ENCODE measurements around the gene MRFAP1L1.
"Not testable (repeated sequence)": the region's sequence is repeated elsewhere in the genome, so short reads cannot be mapped to it uniquely, and the experiment has no call there.

MRFAP1L1 gene

GRCh38 chr4:6686104-6686787, 23.4 kb downstream of the MRFAP1L1 start:
- DNase-seq, result no peak

GRCh38 chr4:6684656-6685055, 25.0 kb downstream of the MRFAP1L1 start:
- no peak for DNase-seq

DNA sequence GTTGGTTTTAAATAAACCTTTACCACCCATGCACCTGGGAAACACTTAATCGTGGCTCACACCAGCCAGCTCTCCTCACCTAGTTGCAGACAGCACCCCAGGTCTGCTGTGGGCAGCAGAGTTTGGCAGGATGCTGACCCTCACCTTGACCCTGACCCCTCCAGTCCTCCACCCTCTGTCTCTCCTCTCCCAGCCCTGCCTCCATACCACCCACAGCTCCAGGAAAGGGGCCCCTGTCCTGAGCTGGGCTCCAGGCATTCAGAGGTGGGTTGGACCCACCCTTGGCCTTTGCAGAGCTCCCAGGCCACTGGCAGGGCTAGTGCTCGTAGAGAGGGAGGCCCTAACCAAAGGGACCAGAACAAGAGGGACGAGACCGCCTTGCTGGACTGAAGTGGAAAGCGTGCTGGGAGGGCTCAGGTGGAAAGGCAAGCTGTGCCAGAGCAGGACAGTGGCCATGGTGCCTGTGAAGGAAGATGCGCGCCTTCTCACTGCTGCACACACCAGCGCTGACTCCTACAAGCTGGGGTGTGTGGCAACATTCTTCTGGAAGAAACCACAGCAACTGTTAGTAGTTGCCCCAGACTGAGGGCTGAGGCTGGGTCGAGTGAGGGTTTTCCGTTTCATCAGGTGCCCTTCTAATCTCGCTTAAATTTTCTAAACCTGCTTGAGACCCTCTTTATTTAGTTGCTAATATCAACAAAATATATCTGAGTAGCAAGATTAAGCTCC, 26.6 kb downstream of the MRFAP1L1 start:
- DNase-seq, result no peak

DNA sequence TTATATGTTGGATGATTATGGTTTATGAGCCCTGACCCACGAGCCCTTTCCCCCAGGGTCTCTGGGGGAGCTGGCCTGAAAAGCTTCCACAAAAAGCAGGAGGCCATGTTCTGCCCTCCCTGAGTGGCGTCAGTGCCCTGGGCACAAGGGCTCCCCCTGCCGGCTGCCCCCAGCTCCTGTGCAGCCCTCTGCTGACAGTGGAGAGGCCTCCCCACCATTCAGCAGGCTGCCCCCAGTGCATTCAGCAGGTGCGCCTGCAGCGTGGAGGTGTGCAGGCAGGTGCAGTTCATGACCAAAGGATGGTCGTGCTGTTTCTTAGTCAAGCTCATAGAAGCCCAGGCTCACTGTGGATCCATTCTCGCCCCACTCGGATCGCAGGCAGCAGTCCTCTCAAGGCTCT, 28.5 kb downstream of the MRFAP1L1 start:
- no peak for DNase-seq

DNA sequence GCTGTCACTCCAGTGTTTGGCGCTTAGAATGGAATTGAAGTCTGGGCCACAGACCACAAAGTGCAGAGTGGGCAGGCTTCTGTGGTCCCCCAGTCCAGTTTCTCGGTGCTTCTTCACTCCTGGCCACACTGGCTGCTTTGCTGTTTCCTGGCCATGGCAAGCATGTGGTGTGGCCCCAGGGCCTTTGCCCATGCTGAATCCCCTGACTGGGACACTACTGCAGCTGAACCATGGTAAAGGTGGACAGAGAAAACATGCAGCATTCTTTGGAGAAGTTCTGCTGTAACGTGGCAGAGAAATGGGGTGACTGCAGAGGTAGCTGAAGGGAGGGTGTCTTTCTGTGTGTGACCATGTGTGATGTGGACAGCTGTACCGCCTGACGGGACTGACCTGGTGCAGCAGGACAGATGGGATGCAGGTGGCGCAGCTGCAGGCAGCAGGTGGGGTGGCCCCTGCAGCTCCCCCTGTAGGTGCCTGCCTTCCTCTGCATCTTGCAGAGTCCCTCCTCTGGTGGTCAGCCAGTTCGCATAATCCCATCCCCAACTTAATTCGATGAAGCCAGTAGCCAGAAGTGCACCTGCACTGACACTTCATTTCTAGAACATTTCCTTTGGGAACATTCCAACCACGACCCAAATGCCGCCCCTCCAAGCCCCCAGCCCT, 29.2 kb downstream of the MRFAP1L1 start:
- no peak for DNase-seq

DNA sequence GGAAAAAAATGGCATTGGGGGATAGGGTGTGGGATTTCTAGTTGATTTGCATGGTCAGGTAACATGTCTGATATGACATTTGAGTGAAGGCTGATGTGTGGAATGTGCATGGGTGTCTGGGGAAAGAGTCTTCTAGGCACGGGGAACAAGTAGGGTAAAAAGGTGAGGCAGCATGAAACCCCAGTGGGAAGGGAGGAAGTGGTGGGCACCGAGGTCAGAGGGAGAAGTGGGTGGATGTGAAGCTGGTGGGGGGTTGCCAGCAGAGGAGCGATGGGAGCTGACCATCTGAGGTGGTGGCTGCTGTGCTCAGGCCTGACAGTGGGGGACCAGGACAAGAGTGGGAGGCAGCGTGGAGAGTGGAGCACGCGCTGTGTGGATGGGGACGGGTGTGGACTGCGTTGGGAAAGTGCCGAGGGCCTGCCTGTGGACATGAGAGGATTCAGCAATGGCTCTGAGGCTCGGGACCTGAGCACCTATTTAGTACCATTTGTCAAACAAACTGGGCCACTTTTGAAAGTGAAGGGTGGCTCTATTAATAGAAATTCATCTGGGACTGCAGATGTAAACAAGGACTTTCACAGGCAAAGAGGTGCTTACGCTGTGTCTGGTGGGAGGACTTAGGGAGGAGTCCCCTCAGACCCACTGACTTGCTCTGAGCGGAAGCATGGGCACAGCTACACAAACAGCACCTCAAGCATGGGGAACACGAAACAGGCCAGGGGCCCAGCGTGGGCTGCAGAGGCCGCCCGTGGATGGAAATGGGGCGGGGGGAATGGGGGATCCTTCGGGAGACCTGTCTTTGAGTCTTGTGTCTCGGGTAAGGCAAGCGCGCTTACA, 32.7 kb downstream of the MRFAP1L1 start:
- DNase-seq, result no peak

- DNase-seq, result peak; percentile 72
Observed at GRCh38 chr4:6674500-6675149, 35.0 kb downstream of the MRFAP1L1 start.

- peak; percentile 96 for DNase-seq
Observed at GRCh38 chr4:6673660-6674499, 35.8 kb downstream of the MRFAP1L1 start.

DNA sequence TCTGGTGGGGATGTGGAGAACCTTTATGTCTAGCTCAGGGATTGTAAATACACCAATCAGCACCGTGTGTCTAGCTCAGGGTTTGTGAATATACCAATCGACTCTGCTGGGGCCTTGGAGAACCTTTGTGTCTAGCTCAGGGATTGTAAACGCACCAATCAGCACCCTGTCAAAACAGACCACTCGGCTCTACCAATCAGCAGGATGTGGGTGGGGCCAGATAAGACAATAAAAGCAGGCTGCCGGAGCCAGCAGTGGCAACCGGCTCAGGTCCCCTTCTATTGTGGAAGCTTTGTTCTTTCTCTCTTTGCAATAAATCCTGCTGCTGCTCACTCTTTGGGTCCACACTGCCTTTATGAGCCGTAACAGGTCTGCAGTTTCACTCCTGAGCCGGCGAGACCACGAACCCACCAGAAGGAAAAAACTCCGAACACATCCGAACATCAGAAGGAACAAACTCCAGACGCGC, 36.4 kb downstream of the MRFAP1L1 start:
- peak; percentile 75 for DNase-seq

- not testable (repeated sequence) for DNase-seq
Observed at GRCh38 chr4:6672541-6673190, 37.0 kb downstream of the MRFAP1L1 start.

DNA sequence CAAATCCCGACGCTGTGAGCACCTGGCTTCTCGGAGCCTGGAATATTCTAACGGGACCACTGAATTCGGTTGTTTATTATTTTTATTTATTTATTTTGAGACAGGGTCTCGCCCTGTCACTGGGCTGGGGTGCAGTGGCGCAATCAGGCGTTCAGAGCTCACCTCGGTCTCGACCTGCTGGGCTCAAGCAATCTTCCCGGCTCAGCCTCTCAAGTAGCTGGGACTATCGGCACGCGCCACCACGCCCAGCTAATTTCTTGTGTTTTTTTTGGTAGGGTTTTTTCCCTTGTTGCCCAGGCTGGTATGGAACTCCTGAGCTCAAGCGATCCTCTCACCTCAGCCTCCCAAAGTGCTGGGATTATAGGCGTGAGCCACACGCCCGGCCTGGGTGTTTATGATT, 37.5 kb downstream of the MRFAP1L1 start:
- no peak for DNase-seq

DNA sequence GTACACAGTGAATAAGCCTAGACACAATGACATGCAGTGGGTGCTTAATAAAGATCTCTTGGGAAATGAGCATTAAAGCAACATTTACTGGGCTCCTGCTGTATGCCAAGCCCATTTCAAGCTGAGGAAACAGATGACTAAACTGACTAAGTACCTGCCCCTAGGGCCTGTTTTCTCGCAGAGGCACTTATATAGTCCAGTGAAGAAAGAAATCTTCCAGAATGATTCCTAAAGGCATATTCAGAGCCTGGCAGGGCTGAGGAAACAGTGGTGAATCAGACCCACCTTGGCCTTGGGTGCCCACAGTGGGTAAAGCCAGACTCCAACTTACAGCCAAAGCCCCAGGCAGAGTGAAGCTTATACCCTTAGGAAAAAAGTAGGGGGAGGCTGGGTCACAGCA, 38.0 kb downstream of the MRFAP1L1 start:
- DNase-seq, result no peak

DNA sequence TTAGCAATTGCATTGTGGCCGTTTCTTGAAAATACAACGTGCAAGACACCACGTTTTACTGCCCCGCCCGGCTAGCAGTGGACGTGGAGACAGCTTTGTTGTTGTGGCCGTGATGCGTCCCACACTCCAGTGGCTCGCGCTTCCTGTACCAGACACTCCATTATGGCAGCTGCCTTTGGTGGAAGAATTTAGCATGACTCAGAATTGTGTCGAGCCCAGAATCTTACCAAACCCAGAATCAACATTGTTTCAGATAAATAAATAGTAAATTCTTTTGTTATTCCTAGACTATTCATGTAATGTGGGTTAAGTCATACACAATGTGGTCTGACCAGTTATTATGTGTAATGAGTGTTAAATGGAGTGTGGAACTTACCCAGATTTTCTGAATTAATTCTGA, 41.3 kb downstream of the MRFAP1L1 start:
- no peak for DNase-seq

DNA sequence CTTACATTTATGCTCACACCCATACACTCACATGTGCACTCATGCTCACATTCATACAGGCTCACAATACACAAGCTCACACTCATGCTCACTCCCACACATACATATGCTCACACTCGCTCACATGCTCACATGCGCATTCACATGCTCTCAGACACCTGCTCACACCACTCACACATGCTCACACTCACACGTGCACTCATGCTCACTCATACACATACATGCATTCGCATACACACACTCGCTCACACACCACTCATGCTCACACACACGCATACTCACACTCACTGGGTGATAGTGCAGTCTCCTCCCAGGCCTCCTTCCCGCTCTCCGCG, 44.4 kb downstream of the MRFAP1L1 start:
- no peak for DNase-seq

GRCh38 chr4:6663596-6664393, 45.9 kb downstream of the MRFAP1L1 start:
- no peak for DNase-seq

- no peak for DNase-seq
Observed at GRCh38 chr4:6662591-6662990, 47.1 kb downstream of the MRFAP1L1 start.

DNA sequence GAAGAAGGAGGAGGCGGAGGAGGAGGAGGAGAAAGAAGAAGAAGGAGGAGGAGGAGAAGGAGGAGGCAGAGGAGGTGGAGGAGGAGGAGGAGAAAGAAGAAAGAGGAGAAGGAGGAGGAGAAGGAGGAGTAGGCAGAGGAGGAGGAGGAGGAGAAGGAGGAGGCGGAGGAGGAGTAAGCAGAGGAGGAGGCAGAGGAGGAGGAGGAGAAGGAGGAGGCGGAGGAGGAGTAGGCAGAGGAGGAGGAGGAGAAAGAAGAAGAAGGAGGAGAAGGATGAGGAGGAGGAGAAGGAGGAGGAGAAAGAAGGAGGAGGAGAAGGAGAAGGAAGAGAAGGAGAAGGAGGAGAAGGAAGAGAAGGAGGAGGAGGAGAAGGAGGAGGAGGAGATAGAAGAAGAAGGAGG, 49.2 kb downstream of the MRFAP1L1 start:
- no peak for DNase-seq

DNA sequence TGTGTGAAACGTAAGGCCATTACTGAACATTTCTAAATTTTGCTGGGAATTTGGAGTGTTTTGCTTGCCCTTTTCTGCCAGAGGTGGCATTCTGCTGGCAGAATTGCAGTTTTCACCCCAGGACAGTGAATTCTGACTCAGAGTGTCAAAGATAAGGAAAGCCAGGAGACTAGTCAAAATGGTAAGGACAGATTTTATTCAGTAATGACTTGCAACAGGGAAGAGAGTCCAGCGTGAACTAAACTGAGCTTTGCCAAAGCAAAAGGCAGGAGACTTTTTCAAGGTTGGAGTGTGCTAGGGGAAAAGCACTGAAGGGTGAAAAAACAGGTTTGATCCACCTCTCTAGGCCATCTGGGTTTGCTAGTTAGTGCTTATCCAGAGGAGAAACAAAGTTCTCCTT, 49.8 kb downstream of the MRFAP1L1 start:
- DNase-seq, result no peak

DNA sequence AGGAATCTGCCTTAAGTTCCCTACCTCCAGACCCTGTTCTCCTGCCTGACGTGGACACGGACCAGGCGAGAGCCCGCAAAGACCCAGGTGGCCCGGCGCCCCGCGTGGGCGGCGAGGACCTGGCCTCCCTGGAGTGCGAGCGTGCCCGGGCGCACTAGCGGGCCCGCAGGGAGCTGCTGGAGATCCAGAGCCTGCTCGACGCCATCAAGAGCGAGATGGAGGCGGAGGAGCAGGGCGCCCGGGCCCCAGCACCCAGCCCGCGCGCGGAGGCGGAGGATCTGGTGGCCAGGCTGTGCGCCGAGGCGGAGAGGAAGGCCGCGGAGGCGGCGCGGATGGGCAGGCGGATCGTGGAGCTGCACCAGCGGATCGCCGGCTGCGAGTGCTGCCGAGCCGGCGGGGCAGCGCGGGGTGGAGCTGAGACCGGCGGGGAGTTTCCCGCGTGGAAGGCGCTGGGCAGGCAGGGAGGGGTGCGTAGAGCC, 51.0 kb downstream of the MRFAP1L1 start:
- DNase-seq, result peak; percentile 64

- DNase-seq, result no peak
Observed at GRCh38 chr4:6658209-6658595, 51.5 kb downstream of the MRFAP1L1 start.

Measured in activated CD4-positive, alpha-beta T cell treated with anti-CD3 and anti-CD28 coated beads for 48 hours (primary cell).